ENCODE data around the gene FYN.

The FYN gene

DNA sequence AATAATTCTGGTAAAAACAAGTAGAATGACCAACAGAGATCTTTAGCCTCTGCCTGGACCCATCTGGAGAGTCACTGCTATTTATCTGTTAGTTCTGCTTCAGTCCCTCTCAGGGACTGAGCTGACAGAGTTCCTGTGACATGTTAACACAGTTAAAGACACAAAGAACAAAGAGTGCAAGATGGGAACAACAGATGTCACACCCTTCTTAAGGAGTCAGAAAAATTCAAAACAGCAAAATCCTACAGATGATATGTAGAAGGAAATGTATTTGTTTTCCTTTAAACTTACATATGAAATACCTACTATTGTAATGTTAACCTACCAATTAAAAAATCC is 102.2 kb downstream of the FYN start:
- H3F3A ChIP-seq (ENCODE audit: control insufficient read depth, insufficient read depth) = no peaks in the 10 kb centered on the region
- H3K4me2 ChIP-seq (ENCODE audit: low read length) = no peak overlapping the region
- no peaks in the 10 kb centered on the region for H3K9me2 ChIP-seq (replicated peaks; ENCODE audit: control insufficient read depth, low read length)
- no peaks in the 10 kb centered on the region for H3K79me2 ChIP-seq (ENCODE audit: control insufficient read depth, low read length)
- H3K36me3 ChIP-seq (ENCODE audit: control insufficient read depth, low read length) = no peaks in the 10 kb centered on the region
- no peaks in the 10 kb centered on the region for H3K4me1 ChIP-seq (ENCODE audit: control insufficient read depth, low read length)
- H3K9me3 ChIP-seq (ENCODE audit: control insufficient read depth, insufficient read depth, low read length) = no peaks in the 10 kb centered on the region
- TF ChIP-seq, protein P1, sequence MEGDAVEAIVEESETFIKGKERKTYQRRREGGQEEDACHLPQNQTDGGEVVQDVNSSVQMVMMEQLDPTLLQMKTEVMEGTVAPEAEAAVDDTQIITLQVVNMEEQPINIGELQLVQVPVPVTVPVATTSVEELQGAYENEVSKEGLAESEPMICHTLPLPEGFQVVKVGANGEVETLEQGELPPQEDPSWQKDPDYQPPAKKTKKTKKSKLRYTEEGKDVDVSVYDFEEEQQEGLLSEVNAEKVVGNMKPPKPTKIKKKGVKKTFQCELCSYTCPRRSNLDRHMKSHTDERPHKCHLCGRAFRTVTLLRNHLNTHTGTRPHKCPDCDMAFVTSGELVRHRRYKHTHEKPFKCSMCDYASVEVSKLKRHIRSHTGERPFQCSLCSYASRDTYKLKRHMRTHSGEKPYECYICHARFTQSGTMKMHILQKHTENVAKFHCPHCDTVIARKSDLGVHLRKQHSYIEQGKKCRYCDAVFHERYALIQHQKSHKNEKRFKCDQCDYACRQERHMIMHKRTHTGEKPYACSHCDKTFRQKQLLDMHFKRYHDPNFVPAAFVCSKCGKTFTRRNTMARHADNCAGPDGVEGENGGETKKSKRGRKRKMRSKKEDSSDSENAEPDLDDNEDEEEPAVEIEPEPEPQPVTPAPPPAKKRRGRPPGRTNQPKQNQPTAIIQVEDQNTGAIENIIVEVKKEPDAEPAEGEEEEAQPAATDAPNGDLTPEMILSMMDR (IDR thresholded peaks at IDR 0.05; ENCODE audit: low read depth, low read length, poor library complexity, severe bottlenecking) = no peak
- no peak for TF ChIP-seq EZH2phosphoT487 (IDR thresholded peaks at IDR 0.05; ENCODE audit: borderline replicate concordance, low read length)
- no peak overlapping the region for H3K4me3 ChIP-seq (ENCODE audit: low read length)
- no peak overlapping the region for H3K27ac ChIP-seq (ENCODE audit: low read depth, low read length)
- no peaks in the 10 kb centered on the region for H3K27me3 ChIP-seq (ENCODE audit: control insufficient read depth, low read length)
- H4K20me1 ChIP-seq (ENCODE audit: control insufficient read depth, insufficient read depth, low read depth, low read length) = no peaks in the 10 kb centered on the region

GRCh38 chr6:111770263-111771093 is 102.8 kb downstream of the FYN start:
- Histone ChIP-seq H3K4me1 (ENCODE audit: control insufficient read depth, low read length) (no peaks in the 10 kb centered on the region), H3K4me2 (ENCODE audit: low read length) (no peak overlapping the region), H3K27me3 (ENCODE audit: control insufficient read depth, low read length) (no peaks in the 10 kb centered on the region), H4K20me1 (ENCODE audit: control insufficient read depth, insufficient read depth, low read depth, low read length) (no peaks in the 10 kb centered on the region), H3K4me3 (ENCODE audit: low read length) (no peak overlapping the region), H3K36me3 (ENCODE audit: control insufficient read depth, low read length) (no peaks in the 10 kb centered on the region), H3F3A (ENCODE audit: control insufficient read depth, insufficient read depth) (no peaks in the 10 kb centered on the region), H3K9me3 (ENCODE audit: control insufficient read depth, insufficient read depth, low read length) (no peaks in the 10 kb centered on the region), H3K9me2 (replicated peaks; ENCODE audit: control insufficient read depth, low read length) (no peaks in the 10 kb centered on the region), H3K79me2 (ENCODE audit: control insufficient read depth, low read length) (no peaks in the 10 kb centered on the region), H3K27ac (ENCODE audit: low read depth, low read length) (no peak overlapping the region)
- TF ChIP-seq, protein P1 (IDR thresholded peaks at IDR 0.05; ENCODE audit: low read depth, low read length, poor library complexity, severe bottlenecking) = no peak
- no peak for TF ChIP-seq EZH2phosphoT487 (IDR thresholded peaks at IDR 0.05; ENCODE audit: borderline replicate concordance, low read length)

GRCh38 chr6:111769365-111770152 is 103.7 kb downstream of the FYN start:
- H3K9me2 ChIP-seq (replicated peaks; ENCODE audit: control insufficient read depth, low read length) = no peaks in the 10 kb centered on the region
- H4K20me1 ChIP-seq (ENCODE audit: control insufficient read depth, insufficient read depth, low read depth, low read length) = no peaks in the 10 kb centered on the region
- H3K4me2 ChIP-seq (ENCODE audit: low read length) = no peak overlapping the region
- no peaks in the 10 kb centered on the region for H3K79me2 ChIP-seq (ENCODE audit: control insufficient read depth, low read length)
- TF ChIP-seq, protein P1 (IDR thresholded peaks at IDR 0.05; ENCODE audit: low read depth, low read length, poor library complexity, severe bottlenecking) = no peak
- no peak for TF ChIP-seq EZH2phosphoT487 (IDR thresholded peaks at IDR 0.05; ENCODE audit: borderline replicate concordance, low read length)
- H3K4me1 ChIP-seq (ENCODE audit: control insufficient read depth, low read length) = peaks cover under 1% of the 10 kb centered on the region
- no peak overlapping the region for H3K27ac ChIP-seq (ENCODE audit: low read depth, low read length)
- no peaks in the 10 kb centered on the region for H3K9me3 ChIP-seq (ENCODE audit: control insufficient read depth, insufficient read depth, low read length)
- no peaks in the 10 kb centered on the region for H3K27me3 ChIP-seq (ENCODE audit: control insufficient read depth, low read length)
- H3F3A ChIP-seq (ENCODE audit: control insufficient read depth, insufficient read depth) = no peaks in the 10 kb centered on the region
- no peak overlapping the region for H3K4me3 ChIP-seq (ENCODE audit: low read length)
- no peaks in the 10 kb centered on the region for H3K36me3 ChIP-seq (ENCODE audit: control insufficient read depth, low read length)

Measured in DOHH2 (cell line).